Erythroblast (primary cell): Measurements from ENCODE around the gene TCF4.

ENCODE experiments used
- DNase-seq, 2 experiments: peaks; one replicate each; lab custom pipeline; 2025; lab: John Stamatoyannopoulos, UW
- GATA1 ChIP-seq: IDR thresholded peaks from 2 replicates; pipeline ENCODE4 v1.6.1; 2011; ENCODE audit warnings: low read depth, mild to moderate bottlenecking, control low read depth, low read length, moderate library complexity
- POLR2A ChIP-seq: IDR thresholded peaks from 2 replicates; pipeline ENCODE4 v1.6.1; 2011; ENCODE audit warnings: mild to moderate bottlenecking, low read length

The TCF4 gene

DNA sequence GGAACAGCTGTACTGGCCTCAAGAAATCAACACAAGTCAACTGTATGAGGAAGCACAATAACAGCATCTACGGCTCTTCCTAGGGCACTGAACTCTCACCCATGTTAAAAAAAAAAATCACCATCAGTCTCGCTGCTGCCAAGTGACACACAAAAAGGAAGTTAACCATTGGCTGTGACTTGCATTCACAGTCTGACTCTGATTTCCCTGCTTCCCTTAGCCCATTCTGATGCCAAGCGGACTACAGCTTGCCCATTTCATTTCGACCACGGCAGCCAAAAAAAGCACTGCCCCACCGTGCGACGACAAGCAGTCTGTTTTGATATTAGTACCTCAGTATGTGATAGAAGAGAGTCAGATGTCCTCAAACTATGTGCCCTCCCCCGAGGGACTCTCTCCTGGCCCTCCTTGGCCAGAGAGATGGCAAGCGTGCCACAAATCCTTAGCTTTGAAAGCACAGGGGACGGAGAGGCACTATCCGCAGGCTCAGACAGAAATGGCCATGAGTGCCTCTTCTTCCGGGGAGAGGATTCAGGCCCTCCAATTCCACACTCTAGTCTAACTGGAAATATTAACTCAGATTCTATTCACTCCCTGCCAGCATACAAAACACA lies 250.0 kb downstream of the TCF4 start:
- no peak for DNase-seq
- TF ChIP-seq POLR2A (no peak), GATA1 (no peak)

DNA sequence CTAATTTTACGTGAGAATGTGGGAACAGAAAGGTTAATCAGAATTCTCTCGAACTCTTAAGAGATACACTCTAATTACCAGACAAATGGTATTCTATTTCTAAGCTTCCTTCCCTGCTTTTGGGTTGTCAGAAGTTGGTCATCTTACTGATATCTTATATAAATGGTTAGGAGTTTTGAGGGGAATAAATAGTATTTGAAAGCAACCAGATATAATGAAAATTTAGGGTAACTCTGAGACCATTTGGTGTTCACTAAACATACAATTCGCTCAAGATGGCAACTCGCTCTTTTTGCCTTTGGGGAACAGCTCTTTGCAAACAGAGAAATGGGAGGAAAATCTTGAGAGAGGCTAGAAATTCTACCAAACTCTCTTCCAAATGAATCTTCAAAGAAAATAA lies 250.9 kb downstream of the TCF4 start:
- TF ChIP-seq GATA1 (no peak), POLR2A (no peak)
- no peak for DNase-seq

DNA sequence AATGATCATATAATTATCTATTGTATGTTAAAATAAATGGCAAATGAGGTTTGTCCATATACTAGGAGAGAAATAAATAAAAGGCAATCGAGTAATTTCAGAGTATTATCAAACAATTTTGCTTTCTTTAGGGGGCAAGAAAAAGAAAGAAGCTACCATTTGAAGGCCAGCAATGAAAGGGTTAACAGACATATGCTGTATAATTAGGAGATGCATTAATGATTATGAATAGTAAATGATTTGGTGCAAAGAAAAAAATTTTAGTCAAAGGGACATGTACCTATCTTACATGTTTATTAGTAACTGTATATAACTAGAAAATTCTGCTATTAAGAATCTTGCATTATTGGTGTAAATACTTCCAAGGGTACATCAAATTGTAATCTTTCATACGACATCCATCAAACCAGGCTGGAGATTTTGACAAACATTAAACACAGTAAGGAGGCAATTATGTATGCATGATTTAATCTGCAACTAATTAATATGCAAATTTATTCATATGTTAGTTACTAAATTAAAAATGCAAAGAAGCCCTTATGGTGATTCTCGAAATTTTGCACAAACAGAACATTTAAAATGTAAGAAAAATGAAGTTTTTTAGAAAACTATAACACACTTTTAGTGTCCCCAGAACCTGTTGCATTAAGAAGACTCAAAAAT lies 251.4 kb downstream of the TCF4 start:
- DNase-seq: no peak
- no peak for TF ChIP-seq GATA1
- TF ChIP-seq POLR2A: no peak

DNA sequence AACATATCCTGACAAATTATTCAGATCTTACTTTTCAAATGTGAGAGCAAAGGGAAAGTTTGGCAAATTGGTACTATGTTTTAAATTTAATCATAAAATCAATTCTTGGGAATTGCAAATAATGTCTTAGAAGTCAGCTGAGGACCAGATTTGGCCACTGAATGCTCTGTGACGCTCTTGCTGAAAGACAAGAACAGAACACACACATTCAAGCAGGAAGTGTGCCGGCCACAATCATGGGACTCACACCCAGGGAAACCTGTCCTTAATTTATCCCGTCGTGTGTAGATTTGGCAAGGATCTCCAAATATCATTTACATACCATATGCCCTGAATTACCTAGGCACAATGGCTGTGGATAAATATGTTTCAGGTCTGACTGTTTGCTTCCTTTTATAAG lies 253.1 kb downstream of the TCF4 start:
- TF ChIP-seq POLR2A (no peak), GATA1 (no peak)
- no peak for DNase-seq

DNA sequence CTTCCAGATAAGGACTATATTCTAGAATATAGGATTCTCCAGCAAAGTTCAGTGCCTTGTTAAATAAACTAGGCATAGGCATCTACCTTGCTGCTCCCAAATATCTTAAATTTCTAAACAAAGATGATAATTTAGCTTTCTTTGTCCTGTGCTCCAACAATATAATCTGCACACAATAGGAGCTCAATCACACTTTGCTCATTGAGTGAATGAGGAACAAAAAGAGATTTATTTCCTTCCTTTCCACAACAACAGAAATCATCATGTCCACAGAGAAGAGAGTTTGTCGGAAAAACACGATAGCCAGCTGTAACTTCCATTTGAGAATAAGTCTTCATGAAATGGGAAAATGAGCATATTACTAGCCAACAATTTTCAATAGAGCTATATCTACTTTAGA lies 256.7 kb downstream of the TCF4 start:
- no peak for DNase-seq
- TF ChIP-seq POLR2A (no peak), GATA1 (no peak)

DNA sequence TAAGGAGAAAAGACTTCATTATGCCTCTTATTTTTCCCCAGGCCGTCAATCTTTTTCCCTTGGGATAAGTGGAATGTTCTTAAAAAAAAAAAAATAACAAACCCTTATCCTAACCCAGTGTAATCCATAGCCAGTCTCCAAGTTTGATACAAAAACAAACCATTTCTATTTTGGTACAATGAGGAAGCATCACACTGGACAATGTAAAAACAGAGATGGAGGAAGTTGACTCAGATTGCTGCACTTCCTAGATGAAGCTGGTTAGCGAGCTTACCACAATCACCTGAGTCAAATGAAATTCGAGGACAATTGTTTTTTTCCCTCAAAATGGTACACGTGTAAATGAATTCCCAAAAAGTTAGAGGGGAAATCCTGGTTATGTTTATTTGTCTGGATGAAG lies 259.7 kb downstream of the TCF4 start:
- no peak for DNase-seq
- TF ChIP-seq GATA1: no peak
- no peak for TF ChIP-seq POLR2A

DNA sequence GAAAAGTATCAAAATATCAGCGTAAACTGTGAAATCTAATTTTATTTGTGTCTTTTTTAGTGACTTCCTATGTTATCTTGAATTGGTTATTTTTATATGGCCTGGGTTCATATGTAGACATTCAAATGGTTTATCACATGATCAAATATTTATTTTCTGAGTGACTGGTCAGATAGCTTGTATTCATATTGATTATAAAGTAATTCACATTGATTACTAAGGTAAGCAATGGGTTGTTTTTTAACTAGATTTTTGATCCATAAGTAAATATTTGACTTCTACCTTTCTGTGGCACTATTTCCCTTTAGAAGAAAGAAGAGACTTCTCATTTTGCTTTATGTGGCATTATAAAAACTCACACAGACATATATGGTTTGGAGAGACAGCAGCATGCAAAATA lies 260.5 kb downstream of the TCF4 start:
- no peak for TF ChIP-seq GATA1
- no peak for TF ChIP-seq POLR2A
- DNase-seq: no peak

DNA sequence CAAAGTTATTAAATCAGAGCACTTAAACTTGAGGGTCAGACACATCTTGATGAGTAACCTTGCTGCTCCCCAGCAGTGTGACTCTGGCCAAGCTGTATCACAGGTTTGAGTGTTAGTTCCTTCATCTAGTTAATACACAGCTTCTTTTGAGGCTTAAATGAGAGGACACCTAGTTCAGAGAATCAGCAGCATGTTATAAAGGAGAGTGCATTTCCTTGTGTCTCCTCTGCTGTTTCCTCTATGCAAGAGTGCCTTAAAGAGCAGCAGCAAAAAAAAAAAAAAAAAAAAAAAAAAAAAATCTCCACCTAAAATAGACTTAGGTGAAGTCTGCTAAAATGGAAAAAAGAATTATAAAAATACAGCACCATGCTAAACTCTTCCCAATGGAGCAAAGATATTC lies 261.9 kb downstream of the TCF4 start:
- TF ChIP-seq GATA1: no peak
- no peak for DNase-seq

DNA sequence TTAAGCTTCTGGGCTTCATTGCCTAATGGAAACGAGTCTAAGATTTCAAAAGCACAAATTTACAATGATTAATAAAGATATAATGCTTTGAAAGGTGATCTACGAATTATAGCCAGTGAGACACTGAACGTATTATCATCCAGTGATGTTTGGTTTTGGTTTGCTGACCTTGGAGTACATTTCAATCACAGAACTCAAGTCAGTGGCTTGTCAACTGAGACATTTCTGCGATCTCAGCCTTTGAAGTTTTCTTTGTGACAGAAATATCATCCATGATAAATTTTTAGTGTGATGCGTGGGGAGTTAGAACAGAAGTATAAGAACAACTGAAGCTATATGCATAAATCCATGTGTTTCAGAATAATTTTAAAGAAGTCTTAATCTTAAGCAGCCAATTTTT lies 263.8 kb downstream of the TCF4 start:
- TF ChIP-seq POLR2A (no peak), GATA1 (no peak)
- DNase-seq: no peak

DNA sequence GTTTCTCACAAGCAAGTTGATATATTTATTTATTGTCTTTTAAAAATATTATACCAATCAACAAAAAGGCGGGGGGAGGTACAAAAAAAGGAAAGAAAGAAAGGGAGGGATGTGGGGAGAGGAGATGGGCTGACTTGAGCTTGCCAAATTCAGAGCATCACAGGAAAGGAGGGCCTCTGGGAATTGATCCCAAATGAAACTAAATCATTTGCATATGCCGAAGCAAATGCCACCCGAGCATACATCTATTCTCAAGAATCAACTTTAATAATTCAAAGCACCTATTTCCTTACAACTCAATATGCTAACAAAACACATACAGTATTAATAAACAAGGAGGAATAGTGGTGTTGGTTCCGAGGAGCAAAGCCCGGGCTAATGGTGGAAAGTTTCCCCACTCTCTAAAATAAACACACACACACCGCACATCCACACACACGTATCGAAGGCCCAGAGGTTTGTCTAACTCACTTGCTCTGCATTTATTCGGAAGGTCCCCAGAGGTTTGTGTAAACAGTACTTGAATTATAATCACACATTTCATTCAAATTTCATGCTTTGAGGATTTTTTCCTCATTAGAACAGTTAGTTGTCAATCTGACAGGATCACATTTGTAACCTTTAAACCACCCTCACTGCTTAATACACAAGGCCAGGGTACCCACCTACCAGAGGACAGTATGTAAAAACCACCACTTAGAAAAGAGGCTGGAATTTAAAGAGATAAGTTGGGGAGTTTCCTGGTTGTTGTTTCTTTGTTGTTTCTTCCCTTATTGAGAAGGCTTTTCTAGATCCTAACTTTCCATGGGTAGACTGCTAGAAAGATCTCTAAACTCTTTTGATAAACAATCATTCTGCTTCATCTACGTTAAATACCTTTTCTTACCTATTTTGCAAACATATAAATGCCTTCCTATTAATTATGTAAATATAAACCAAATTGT lies 264.7 kb downstream of the TCF4 start:
- TF ChIP-seq POLR2A (no peak), GATA1 (no peak)
- no peak for DNase-seq

DNA sequence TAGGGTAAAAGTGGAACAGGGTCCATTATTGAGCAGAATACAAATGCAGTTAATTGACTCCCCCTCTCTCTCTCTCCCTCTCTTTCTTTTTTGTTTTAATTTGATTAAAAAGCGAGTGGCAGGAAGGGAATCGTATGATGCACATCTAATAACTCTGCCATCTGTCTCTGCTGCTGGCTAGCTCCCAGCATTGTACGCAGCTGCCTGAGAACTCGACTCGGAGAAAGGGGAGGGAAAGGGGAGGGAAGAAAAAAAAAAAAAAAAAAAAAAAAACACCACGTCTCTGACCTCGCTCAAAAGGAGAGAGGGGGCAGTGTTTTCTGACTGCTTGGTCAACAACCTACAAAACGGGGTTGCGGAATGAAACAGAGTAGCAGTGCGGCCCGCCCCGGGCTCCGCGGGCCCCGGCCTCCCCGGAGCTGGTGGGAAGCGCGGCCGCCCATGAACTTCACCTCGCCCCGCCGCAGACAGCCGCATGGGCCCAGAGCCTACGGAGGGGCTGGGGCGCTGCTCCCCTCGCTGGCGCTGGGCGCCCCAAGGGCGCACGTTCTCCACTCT lies 265.7 kb downstream of the TCF4 start:
- TF ChIP-seq POLR2A (no peak), GATA1 (no peak)
- peak; percentile 88 to 94 for DNase-seq

DNA sequence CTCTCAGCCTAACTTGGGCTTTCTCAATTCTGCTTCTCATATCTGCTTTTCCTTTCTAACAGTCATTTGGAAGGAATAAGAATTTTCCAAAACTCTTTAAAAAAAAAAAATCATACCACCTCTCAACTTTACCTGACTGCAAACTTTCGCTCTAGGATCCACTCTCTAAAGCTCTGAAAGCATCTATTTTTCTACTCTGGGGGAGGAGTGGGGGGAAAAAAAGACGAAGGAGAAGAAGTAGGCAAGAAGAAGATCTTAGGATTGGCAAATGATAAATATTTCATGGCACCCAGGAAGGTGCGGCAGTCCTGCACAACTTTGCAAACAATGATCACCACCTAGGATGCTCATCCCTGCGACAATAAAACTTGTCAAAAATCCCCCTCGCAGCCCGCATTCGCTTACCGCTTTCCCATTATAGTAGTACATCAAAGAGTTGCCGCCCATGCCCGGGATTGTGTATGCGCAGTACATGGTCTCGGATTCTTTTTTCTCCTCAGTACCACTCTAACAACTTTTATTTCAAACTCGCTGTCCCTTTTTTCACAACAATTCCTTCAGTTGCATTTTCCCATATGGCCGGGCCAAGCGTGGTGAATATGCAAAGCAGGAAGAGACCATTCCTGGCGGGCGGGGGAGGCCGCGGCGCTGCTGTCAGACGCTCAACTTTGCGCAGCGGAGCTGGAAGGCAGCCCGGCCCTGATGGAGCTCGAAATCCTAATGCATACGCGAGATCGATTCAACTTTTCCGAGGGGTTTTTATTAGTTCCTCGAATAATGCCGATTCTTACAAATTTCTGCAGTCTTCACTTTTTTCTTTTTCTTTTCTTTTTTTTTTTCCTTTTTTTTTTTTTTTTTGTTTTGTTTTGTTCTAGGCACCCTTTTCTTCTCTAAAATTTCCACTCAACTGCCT lies 266.5 kb downstream of the TCF4 start:
- TF ChIP-seq GATA1: no peak
- no peak for TF ChIP-seq POLR2A
- DNase-seq: peak; percentile 91 to 93

DNA sequence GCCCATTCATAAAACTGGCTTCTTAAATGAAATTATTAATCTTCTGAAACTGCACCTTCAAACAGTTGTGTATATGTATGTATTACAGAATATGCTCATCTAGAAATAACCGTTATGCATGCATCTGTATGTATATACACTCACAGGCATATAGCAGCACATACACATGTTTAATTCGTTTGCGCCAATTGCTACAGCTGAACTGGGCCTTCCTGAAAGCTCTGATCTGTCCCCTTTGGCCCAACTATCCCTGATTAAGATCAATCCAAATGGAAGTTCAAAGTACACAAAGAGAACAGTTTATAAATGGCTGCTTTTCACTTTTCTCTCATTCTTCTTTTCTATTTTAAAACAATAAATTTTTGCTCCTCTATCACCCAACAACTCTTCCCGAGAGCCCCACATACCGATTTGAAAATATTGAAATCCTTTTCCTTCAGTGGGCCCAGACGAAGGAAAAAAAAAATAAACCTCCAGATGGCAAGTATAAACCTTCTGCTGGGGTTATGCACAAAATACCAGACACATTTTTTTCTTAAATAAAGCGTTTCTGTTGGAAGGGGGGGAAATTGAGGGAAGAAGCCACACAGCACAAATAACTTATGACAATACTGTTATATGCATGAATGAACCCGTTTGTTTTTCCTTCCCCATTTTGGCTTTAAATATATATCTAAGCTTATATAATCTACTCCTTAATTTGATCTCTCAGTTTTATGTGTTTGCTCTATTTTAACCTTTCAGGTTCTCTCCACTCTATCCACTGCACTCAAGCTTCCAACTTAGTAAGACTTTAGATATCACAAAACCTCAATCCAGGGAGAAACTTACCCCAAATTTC lies 267.3 kb downstream of the TCF4 start:
- DNase-seq: peak in 1 of 2 experiments; percentile 25
- TF ChIP-seq POLR2A (no peak), GATA1 (no peak)
